NT2/D1 (cell line): Measurements from ENCODE around the gene PIK3CB.

Source experiments
- SUZ12 ChIP-seq: IDR thresholded peaks from 2 replicates; pipeline ENCODE4 v1.6.1; 2011; ENCODE audit not compliant: insufficient read length, insufficient read depth; ENCODE audit errors: extremely low read depth
- YY1 ChIP-seq: IDR thresholded peaks from 2 replicates; pipeline ENCODE4 v1.6.1; 2011; ENCODE audit not compliant: insufficient read length, insufficient read depth
- ZNF274 ChIP-seq: IDR thresholded peaks from 2 replicates; pipeline ENCODE4 v1.6.1; 2011; ENCODE audit warnings: mild to moderate bottlenecking, low read depth, low read length

- no peak for TF ChIP-seq SUZ12
- no peak for TF ChIP-seq YY1
- TF ChIP-seq ZNF274 = no peak
Measured at GRCh38 chr3:138782755-138783154, 52.0 kb downstream of the PIK3CB start.
